HG03432 (cell line): Measurements from ENCODE around the gene IL5.
A peak's percentile ranks its signal among the peaks of the same experiment; 100 is the strongest.
"Not testable (repeated sequence)": the region's sequence is repeated elsewhere in the genome, so short reads cannot be mapped to it uniquely, and the experiment has no call there.

Experiments
- ATAC-seq: cut with Tn5 transposase; IDR thresholded peaks from one replicate; pipeline ENCODE4 v1.9.1; 2021; ENCODE audit warnings: mild to moderate bottlenecking, moderate library complexity; ENCODE audit not compliant: unreplicated experiment

IL5 gene

GRCh38 chr5:132530946-132531345, 12.4 kb downstream of the IL5 start:
- no peak for ATAC-seq

- ATAC-seq: no peak
Observed at GRCh38 chr5:132528866-132529634, 14.3 kb downstream of the IL5 start.

GRCh38 chr5:132528021-132528420, 15.3 kb downstream of the IL5 start:
- no peak for ATAC-seq

GRCh38 chr5:132526974-132527564, 16.3 kb downstream of the IL5 start:
- ATAC-seq: peak; percentile 8

GRCh38 chr5:132526290-132526973, 16.9 kb downstream of the IL5 start:
- peak; percentile 50 for ATAC-seq

- peak; percentile 81 for ATAC-seq
Observed at GRCh38 chr5:132525299-132525724, 18.0 kb downstream of the IL5 start.

GRCh38 chr5:132524877-132525276, 18.4 kb downstream of the IL5 start:
- ATAC-seq: not testable (repeated sequence)

GRCh38 chr5:132522067-132522466, 21.3 kb downstream of the IL5 start:
- not testable (repeated sequence) for ATAC-seq

GRCh38 chr5:132513618-132514336, 29.5 kb downstream of the IL5 start:
- ATAC-seq: not testable (repeated sequence)

GRCh38 chr5:132510076-132510475, 33.2 kb downstream of the IL5 start:
- ATAC-seq: no peak

- no peak for ATAC-seq
Observed at GRCh38 chr5:132506094-132506692, 37.1 kb downstream of the IL5 start.

- no peak for ATAC-seq
Observed at GRCh38 chr5:132505641-132506040, 37.7 kb downstream of the IL5 start.

- ATAC-seq: no peak
Observed at GRCh38 chr5:132504746-132505145, 38.6 kb downstream of the IL5 start.

GRCh38 chr5:132503244-132503643, 40.1 kb downstream of the IL5 start:
- ATAC-seq: no peak

GRCh38 chr5:132501961-132502931, 41.1 kb downstream of the IL5 start:
- no peak for ATAC-seq

- ATAC-seq: no peak
Observed at GRCh38 chr5:132501629-132501956, 41.7 kb downstream of the IL5 start.

GRCh38 chr5:132500931-132501628, 42.2 kb downstream of the IL5 start:
- peak; percentile 40 for ATAC-seq

GRCh38 chr5:132500244-132500930, 42.9 kb downstream of the IL5 start:
- no peak for ATAC-seq
